HG02884 (cell line): ENCODE data around the gene C12orf54.
"Not testable (repeated sequence)": the region's sequence is repeated elsewhere in the genome, so short reads cannot be mapped to it uniquely, and the experiment has no call there.

Experiments used
- ATAC-seq: cut with Tn5 transposase; IDR thresholded peaks from one replicate; pipeline ENCODE4 v1.9.1; 2021; ENCODE audit warnings: mild to moderate bottlenecking, moderate library complexity; ENCODE audit not compliant: unreplicated experiment

Gene C12orf54

GRCh38 chr12:48508987-48509386, 26.7 kb downstream of the C12orf54 start:
- no peak for ATAC-seq

GRCh38 chr12:48510111-48510510, 27.8 kb downstream of the C12orf54 start:
- no peak for ATAC-seq

- peak; percentile 90 for ATAC-seq
These were observed 30.6 kb downstream of the C12orf54 start for GRCh38 chr12:48512855-48513254.

GRCh38 chr12:48514728-48515127, 32.4 kb downstream of the C12orf54 start:
- no peak for ATAC-seq

GRCh38 chr12:48520381-48520780, 38.1 kb downstream of the C12orf54 start:
- ATAC-seq, result not testable (repeated sequence)

GRCh38 chr12:48525332-48525731, 43.0 kb downstream of the C12orf54 start, which contains the start of gene OR8S1:
Gene OR8S1, plus strand, starts transcription at chr12:48525632. Its CDS starts 0 bp downstream, at chr12:48525632.
- no peak for ATAC-seq

- ATAC-seq, result no peak
These were observed 45.8 kb downstream of the C12orf54 start for GRCh38 chr12:48527891-48528670.

- ATAC-seq, result no peak
These were observed 50.3 kb downstream of the C12orf54 start for GRCh38 chr12:48532601-48533000.

GRCh38 chr12:48536602-48537001, 54.3 kb downstream of the C12orf54 start:
- ATAC-seq, result no peak

- ATAC-seq, result no peak
These were observed 60.1 kb downstream of the C12orf54 start for GRCh38 chr12:48542300-48542928.

GRCh38 chr12:48545833-48546469, 63.7 kb downstream of the C12orf54 start:
- ATAC-seq, result no peak
